CD14-positive monocyte (primary cell): Measurements from ENCODE around the gene ZDHHC11B. TPM values are rescaled to one million over a fixed set of nuclear protein-coding genes. Genes with fewer than 3 reads are reported as not detected.

Experiments used
- DNase-seq, 3 donors: peaks; one replicate each; pipeline ENCODE4 v3.0.0-alpha.2; 2011 to 2022
- H2AFZ ChIP-seq: 2 replicates; pipeline ENCODE4 v1.6.0; 2012; ENCODE audit warnings: mild to moderate bottlenecking, low read depth, low read length, inconsistent platforms; ENCODE audit not compliant: insufficient read depth, poor library complexity, severe bottlenecking
- H3K27ac ChIP-seq, 2 donors: 1 replicate in 1 of 2; 2 replicates in 1 of 2; pipeline ENCODE4 v1.5.1; 2012 to 2013; ENCODE audit warnings: low read length in 2 of 2, control low read depth in 1 of 2, inconsistent platforms in 1 of 2, low read depth in 1 of 2, mild to moderate bottlenecking in 1 of 2
- H3K27me3 ChIP-seq, 2 donors: one replicate each; pipeline versions ENCODE4 v1.6.0 to v1.6.1; 2011 to 2013; ENCODE audit warnings: low read length in 2 of 2; ENCODE audit not compliant: control insufficient read depth in 2 of 2, insufficient read depth in 2 of 2
- H3K36me3 ChIP-seq, 2 donors: replicated peaks in 1 of 2; 1 replicate in 1 of 2; 2 replicates in 1 of 2; pipeline versions ENCODE4 v1.5.1 to v1.6.1; 2012 to 2013; ENCODE audit warnings: low read length in 2 of 2, control low read depth in 1 of 2, inconsistent platforms in 1 of 2, mild to moderate bottlenecking in 1 of 2; ENCODE audit not compliant: insufficient read depth in 2 of 2, control insufficient read depth in 1 of 2
- H3K4me1 ChIP-seq, 2 donors: 1 replicate in 1 of 2; 2 replicates in 1 of 2; pipeline versions ENCODE4 v1.5.1 to v1.6.1; 2012 to 2013; ENCODE audit warnings: low read length in 2 of 2, control low read depth in 1 of 2, inconsistent platforms in 1 of 2, mild to moderate bottlenecking in 1 of 2, moderate library complexity in 1 of 2; ENCODE audit not compliant: insufficient read depth in 2 of 2, control insufficient read depth in 1 of 2
- H3K4me2 ChIP-seq: replicated peaks from 2 replicates; pipeline ENCODE3; 2012; ENCODE audit warnings: low read length, moderate library complexity, mild to moderate bottlenecking; ENCODE audit not compliant: poor library complexity, severe bottlenecking; ENCODE audit errors: extremely low read depth
- H3K4me3 ChIP-seq, 3 experiments: fragments of 200-600 bp in 1 of 3; sonication (generic) in 1 of 3; replicated peaks in 1 of 3; 1 replicate in 2 of 3; 2 replicates in 1 of 3; pipeline ENCODE4 v1.5.1; 2011 to 2013; ENCODE audit warnings: low read length in 3 of 3, mild to moderate bottlenecking in 3 of 3, control low read depth in 2 of 3, low read depth in 2 of 3, inconsistent platforms in 1 of 3, moderate library complexity in 1 of 3
- H3K79me2 ChIP-seq: 2 replicates; pipeline ENCODE4 v1.6.0; 2012; ENCODE audit warnings: mild to moderate bottlenecking, control low read depth, inconsistent platforms, low read length, moderate library complexity; ENCODE audit not compliant: insufficient read depth
- H3K9ac ChIP-seq: 2 replicates; pipeline ENCODE4 v1.6.0; 2017; ENCODE audit warnings: low read length, mild to moderate bottlenecking; ENCODE audit not compliant: insufficient read depth, poor library complexity, severe bottlenecking
- H3K9me3 ChIP-seq, 2 donors: replicated peaks in 1 of 2; 1 replicate in 1 of 2; 2 replicates in 1 of 2; pipeline versions ENCODE4 v1.5.1 to v1.6.1; 2012 to 2013; ENCODE audit warnings: low read length in 2 of 2, control low read depth in 1 of 2; ENCODE audit not compliant: control insufficient read depth in 1 of 2, insufficient read depth in 1 of 2
- H4K20me1 ChIP-seq: 2 replicates; pipeline ENCODE4 v1.6.0; 2012; ENCODE audit warnings: mild to moderate bottlenecking, low read length, control low read depth, moderate library complexity; ENCODE audit not compliant: insufficient read depth
- H3K27ac Mint-ChIP-seq, 7 donors: one replicate each; pipeline ENCODE4 v1.8.0; 2020; ENCODE audit warnings: mild to moderate bottlenecking in 7 of 7, mixed read lengths in 7 of 7, moderate library complexity in 6 of 7, inconsistent platforms in 2 of 7
- H3K27me3 Mint-ChIP-seq, 3 donors: one replicate each; pipeline ENCODE4 v1.8.0; 2021 to 2022; ENCODE audit warnings: low read depth in 3 of 3, mild to moderate bottlenecking in 3 of 3, mixed read lengths in 3 of 3, moderate library complexity in 3 of 3, inconsistent platforms in 1 of 3
- H3K36me3 Mint-ChIP-seq, 2 donors: one replicate each; pipeline ENCODE4 v1.8.0; 2020; ENCODE audit warnings: mixed read lengths in 2 of 2, inconsistent platforms in 1 of 2, mild to moderate bottlenecking in 1 of 2
- H3K4me1 Mint-ChIP-seq: one replicate; pipeline ENCODE4 v1.8.0; 2020; ENCODE audit warnings: mild to moderate bottlenecking, mixed read lengths
- H3K4me3 Mint-ChIP-seq, 2 donors: one replicate each; pipeline ENCODE4 v1.8.0; 2020; ENCODE audit warnings: mild to moderate bottlenecking in 2 of 2, mixed read lengths in 2 of 2, moderate library complexity in 1 of 2
- H3K9me3 Mint-ChIP-seq, 7 donors: one replicate each; pipeline ENCODE4 v1.8.0; 2020 to 2022; ENCODE audit warnings: mixed read lengths in 7 of 7, mild to moderate bottlenecking in 6 of 7, moderate library complexity in 6 of 7, inconsistent platforms in 2 of 7
- CTCF ChIP-seq: fragments of 200-600 bp; IDR thresholded peaks from one replicate; pipeline ENCODE4 v1.8.0; 2022; ENCODE audit warnings: antibody characterized with exemption, mild to moderate bottlenecking
- WGBS: methylation state at CpG from one replicate; pipeline ENCODE4 v1.1.5; 2013; ENCODE audit warnings: missing lambda C conversion rate; ENCODE audit not compliant: insufficient coverage; 5-methylcytosine and 5-hydroxymethylcytosine counted together
- intact Hi-C, 2 donors: fragments of 100-400 bp; cut with micrococcal nuclease; formaldehyde crosslinking; loops; one replicate each; pipeline versions ENCODE4 v1.15.0 to v1.15.1; 2023
- polyA plus RNA-seq, 3 donors: library from polyadenylated mRNA; depleted of rRNA in 1 of 3; unstranded in 2 of 3; stranded (reverse) in 1 of 3; fragments of 300-500 nt in 2 of 3; fragments of >200 nt in 1 of 3; fragmentation: Illumina TruSeq in 2 of 3; gene quantifications; 1 replicate in 2 of 3; 2 replicates in 1 of 3; pipeline ENCODE4 v1.2.3, GENCODE V29; 2012 to 2021

ZDHHC11B gene
- polyA plus RNA-seq, 3 donors: not detected

GRCh38 chr5:757931-758697 is 26.4 kb downstream of the ZDHHC11B start:
- Mint-ChIP-seq H3K9me3 (peaks cover 0 to 1% (median 0%) of the 10 kb centered on the region in 7 donors), H3K27ac (no peak overlapping the region), H3K27me3 (peaks cover 0 to 12% (median 8%) of the 10 kb centered on the region in 3 donors), H3K4me1 (no peaks in the 10 kb centered on the region), H3K4me3 (no peak overlapping the region), H3K36me3 (no peaks in the 10 kb centered on the region)
- Histone ChIP-seq H3K27ac (no peak overlapping the region), H3K4me2 (no peak overlapping the region), H3K9ac (no peak overlapping the region), H2AFZ (no peak overlapping the region), H3K9me3 (no peaks in the 10 kb centered on the region), H3K36me3 (no peaks in the 10 kb centered on the region), H3K4me3 (no peak overlapping the region), H4K20me1 (no peaks in the 10 kb centered on the region), H3K4me1 (no peaks in the 10 kb centered on the region), H3K27me3 (no peaks in the 10 kb centered on the region), H3K79me2 (no peaks in the 10 kb centered on the region)
- intact Hi-C loops: no loop called here
- 80% methylated on average over 19 of the region's 21 CpGs for WGBS
- no peak for DNase-seq
- TF ChIP-seq CTCF: no peak

GRCh38 chr5:757346-757930 is 27.1 kb downstream of the ZDHHC11B start:
- WGBS: 91% methylated on average over 12 of the region's 15 CpGs
- no peaks in the 10 kb centered on the region for H3K36me3 ChIP-seq
- H3K4me1 Mint-ChIP-seq: no peaks in the 10 kb centered on the region
- no peak overlapping the region for H2AFZ ChIP-seq
- no peak for TF ChIP-seq CTCF
- no peaks in the 10 kb centered on the region for H3K9me3 ChIP-seq
- no peaks in the 10 kb centered on the region for H3K79me2 ChIP-seq
- no peak overlapping the region for H3K4me3 ChIP-seq
- H3K27ac Mint-ChIP-seq: no peak overlapping the region
- peaks cover under 1 to 12% (median 8%) of the 10 kb centered on the region in 3 donors for H3K27me3 Mint-ChIP-seq
- no peaks in the 10 kb centered on the region for H3K36me3 Mint-ChIP-seq
- no peak overlapping the region for H3K4me2 ChIP-seq
- peaks cover 0 to 1% (median 0%) of the 10 kb centered on the region in 7 donors for H3K9me3 Mint-ChIP-seq
- H3K27ac ChIP-seq: no peak overlapping the region
- no peaks in the 10 kb centered on the region for H3K4me1 ChIP-seq
- no peak overlapping the region for H3K4me3 Mint-ChIP-seq
- no peaks in the 10 kb centered on the region for H3K27me3 ChIP-seq
- no peak overlapping the region for H3K9ac ChIP-seq
- DNase-seq: no peak
- intact Hi-C loops: no loop called here
- no peaks in the 10 kb centered on the region for H4K20me1 ChIP-seq
